ACHN (cell line): ENCODE data around the gene CCHCR1.
"Not testable (repeated sequence)": the region's sequence is repeated elsewhere in the genome, so short reads cannot be mapped to it uniquely, and the experiment has no call there.

ENCODE experiments used
- DNase-seq: peaks from one replicate; pipeline ENCODE4 v3.0.0-alpha.2; 2015
- in situ Hi-C: cut with HindIII; loops from 2 replicates; pipeline ENCODE4 v1.10.0; 2017; ENCODE audit warnings: low sequenced_read_pairs, low pct_ligation_motif_present, low pct_unique_long_range_greater_than_20kb

CCHCR1 gene, protein sequence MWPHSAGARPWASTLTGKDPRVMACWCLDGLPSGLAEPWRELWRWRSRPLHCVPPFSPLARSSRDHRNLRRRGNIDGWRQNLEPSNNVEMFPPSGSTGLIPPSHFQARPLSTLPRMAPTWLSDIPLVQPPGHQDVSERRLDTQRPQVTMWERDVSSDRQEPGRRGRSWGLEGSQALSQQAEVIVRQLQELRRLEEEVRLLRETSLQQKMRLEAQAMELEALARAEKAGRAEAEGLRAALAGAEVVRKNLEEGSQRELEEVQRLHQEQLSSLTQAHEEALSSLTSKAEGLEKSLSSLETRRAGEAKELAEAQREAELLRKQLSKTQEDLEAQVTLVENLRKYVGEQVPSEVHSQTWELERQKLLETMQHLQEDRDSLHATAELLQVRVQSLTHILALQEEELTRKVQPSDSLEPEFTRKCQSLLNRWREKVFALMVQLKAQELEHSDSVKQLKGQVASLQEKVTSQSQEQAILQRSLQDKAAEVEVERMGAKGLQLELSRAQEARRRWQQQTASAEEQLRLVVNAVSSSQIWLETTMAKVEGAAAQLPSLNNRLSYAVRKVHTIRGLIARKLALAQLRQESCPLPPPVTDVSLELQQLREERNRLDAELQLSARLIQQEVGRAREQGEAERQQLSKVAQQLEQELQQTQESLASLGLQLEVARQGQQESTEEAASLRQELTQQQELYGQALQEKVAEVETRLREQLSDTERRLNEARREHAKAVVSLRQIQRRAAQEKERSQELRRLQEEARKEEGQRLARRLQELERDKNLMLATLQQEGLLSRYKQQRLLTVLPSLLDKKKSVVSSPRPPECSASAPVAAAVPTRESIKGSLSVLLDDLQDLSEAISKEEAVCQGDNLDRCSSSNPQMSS

DNA sequence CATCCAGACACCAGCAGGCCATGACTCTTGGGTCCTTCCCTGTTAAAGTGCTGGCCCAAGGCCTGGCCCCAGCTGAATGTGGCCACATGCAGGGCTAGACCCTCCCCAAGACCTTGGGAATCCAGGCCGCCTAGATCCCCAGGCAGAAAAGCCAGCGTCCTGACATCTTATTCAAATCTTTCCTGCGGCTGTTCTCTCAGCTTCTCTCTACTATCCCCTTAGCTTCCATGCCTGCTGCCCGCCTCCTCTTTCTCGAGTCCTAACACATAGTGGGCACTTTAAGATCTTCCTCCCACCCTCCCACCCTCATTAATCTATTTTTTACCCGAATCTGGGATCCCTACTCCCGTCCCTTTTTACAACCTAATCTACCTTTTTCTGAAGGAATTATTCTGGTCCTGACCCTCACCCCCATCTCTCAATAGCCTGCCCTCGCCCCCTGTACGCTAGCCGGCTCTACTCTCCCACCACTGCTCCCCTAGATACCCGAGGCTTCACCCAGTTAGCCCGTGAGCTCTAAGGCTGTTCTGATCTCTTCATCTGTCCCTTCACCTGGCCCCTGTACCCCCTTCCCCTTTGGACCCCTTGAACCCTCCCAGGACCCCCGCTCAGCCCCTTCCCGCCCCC, at the start of gene CCHCR1:
TSS of gene CCHCR1 (minus strand) at position 290 of the 627 bp plus-strand sequence. CDS start at position 88, 202 bp downstream.
- no peak for DNase-seq
- in situ Hi-C loops = no loop called here

GRCh38 chr6:31205638-31206037, 48.0 kb upstream of the CCHCR1 start:
- in situ Hi-C loops = no loop called here
- DNase-seq = no peak

DNA sequence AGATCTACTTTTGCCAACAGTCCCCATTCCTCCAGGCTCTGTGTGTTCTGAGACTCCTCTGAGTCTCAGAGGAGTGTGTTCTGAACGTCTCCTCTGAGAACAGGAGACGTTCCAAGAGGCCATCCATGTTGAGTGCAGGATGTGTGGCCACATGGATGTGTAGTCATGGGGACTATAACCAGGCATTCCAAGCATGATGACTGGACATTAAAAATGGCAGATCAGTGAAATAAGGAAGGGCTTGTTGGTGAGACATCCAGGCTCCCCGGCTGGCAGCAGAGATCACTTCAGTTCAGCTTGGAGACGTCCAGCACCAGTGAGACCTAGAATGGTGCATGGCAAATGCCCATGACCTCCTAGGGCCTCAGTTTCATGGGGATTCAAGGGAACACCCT, 47.1 kb upstream of the CCHCR1 start:
- in situ Hi-C loops = no loop called here

GRCh38 chr6:31203345-31203979, 45.9 kb upstream of the CCHCR1 start:
- in situ Hi-C loops = no loop called here
- DNase-seq = peak; percentile 38

More for the DNA sequence above, 47.1 kb upstream of the CCHCR1 start:
- no peak for DNase-seq

GRCh38 chr6:31202259-31203166, 44.9 kb upstream of the CCHCR1 start:
- in situ Hi-C loops = no loop called here
- DNase-seq = no peak

GRCh38 chr6:31199105-31199452, 41.5 kb upstream of the CCHCR1 start:
- DNase-seq, in situ Hi-C loops: not testable (repeated sequence)

- DNase-seq = peak; percentile 72
- in situ Hi-C loops = no loop called here
Measured at GRCh38 chr6:31197559-31198305, 40.1 kb upstream of the CCHCR1 start.

GRCh38 chr6:31196251-31197022, 38.8 kb upstream of the CCHCR1 start:
- DNase-seq, in situ Hi-C loops: not testable (repeated sequence)

DNA sequence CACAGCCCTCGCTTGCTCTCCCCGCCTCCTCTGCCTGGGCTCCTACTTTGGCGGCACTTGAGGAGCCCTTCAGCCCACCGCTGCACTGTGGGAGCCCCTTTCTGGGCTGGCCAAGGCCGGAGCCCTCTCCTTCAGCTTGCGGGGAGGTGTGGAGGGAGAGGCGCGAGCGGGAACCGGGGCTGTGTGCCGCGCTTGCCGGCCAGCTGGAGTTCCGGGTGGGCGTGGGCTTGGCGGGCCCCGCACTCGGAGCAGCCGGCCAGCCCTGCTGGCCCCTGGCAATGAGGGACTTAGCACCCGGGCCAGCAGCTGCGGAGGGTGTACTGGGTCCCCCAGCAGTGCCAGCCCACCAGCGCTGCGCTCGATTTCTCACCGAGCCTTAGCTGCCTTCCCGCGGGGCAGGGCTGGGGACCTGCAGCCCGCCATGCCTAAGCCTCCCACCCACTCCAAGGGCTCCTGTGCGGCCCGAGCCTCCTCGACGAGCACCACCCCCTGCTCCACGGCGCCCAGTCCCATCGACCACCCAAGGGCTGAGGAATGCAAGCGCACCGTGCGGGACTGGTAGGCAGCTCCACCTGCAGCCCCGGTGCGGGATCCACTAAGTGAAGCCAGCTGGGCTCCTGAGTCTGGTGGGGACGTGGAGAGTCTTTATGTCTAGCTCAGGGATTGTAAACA, 37.8 kb upstream of the CCHCR1 start:
- in situ Hi-C loops, DNase-seq: not testable (repeated sequence)

GRCh38 chr6:31194061-31194834, 36.6 kb upstream of the CCHCR1 start:
- in situ Hi-C loops = no loop called here
- DNase-seq = no peak

GRCh38 chr6:31193206-31193605, 35.6 kb upstream of the CCHCR1 start:
- in situ Hi-C loops = no loop called here
- no peak for DNase-seq

DNA sequence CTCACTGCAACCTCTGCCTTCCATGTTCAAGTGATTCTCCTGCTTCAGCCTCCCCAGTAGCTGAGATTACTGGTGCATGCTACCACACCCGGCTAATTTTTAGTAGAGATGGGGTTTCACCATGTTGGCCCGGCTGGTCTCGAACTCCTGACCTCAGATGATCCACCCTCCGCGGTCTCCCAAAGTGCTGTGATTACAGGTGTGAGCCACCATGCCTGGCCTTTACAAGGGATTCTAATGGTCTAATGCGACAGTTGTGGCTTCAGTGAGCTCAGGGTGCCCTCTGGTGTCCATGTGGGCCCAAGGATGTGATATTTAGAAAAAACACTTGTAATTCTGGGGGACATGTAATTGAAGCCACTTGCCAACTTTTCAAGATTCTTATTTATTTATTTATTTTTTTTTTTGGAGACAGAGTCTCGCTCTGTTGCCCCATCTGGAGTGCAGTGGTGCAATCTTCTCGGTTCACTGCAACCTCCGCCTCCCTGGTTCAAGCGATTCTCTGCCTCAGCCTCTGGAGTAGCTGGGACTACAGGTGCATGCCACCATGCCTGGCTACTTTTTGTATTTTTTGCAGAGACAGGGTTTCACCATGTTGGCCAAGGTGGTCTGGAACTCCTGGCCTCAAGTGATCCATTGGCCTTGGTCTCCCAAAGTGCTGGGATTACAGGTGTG, 35.0 kb upstream of the CCHCR1 start:
- in situ Hi-C loops = not testable (repeated sequence)
- DNase-seq = peak; percentile 78

- in situ Hi-C loops = no loop called here
- no peak for DNase-seq
Measured at GRCh38 chr6:31190488-31190887, 32.9 kb upstream of the CCHCR1 start.

- DNase-seq, in situ Hi-C loops: not testable (repeated sequence)
Measured at GRCh38 chr6:31189223-31189622, 31.6 kb upstream of the CCHCR1 start.

GRCh38 chr6:31187780-31188194, 30.2 kb upstream of the CCHCR1 start:
- in situ Hi-C loops = no loop called here
- no peak for DNase-seq
